Measurements from ENCODE around the gene SFPQ.
A peak's percentile ranks its signal among the peaks of the same experiment; 100 is the strongest.
"Not testable (repeated sequence)": the region's sequence is repeated elsewhere in the genome, so short reads cannot be mapped to it uniquely, and the experiment has no call there.

Gene SFPQ

GRCh38 chr1:35137590-35137989 is 55.4 kb downstream of the SFPQ start:
- not testable (repeated sequence) for DNase-seq

GRCh38 chr1:35136780-35137179 is 56.2 kb downstream of the SFPQ start:
- peak; percentile 26 for DNase-seq
